Measurements from ENCODE around the gene TFPT.

TFPT gene

GRCh38 chr19:54095136-54095858, 20.2 kb downstream of the TFPT start:
- no peak for DNase-seq (ENCODE audit: low read depth)
- peak overlapping the region; percentile 16 for H3K4me3 ChIP-seq (ENCODE audit: low read length)
- TF ChIP-seq CTCF (IDR thresholded peaks at IDR 0.05; ENCODE audit: insufficient read depth, low read depth, low read length, missing control alignments), result no peak

DNA sequence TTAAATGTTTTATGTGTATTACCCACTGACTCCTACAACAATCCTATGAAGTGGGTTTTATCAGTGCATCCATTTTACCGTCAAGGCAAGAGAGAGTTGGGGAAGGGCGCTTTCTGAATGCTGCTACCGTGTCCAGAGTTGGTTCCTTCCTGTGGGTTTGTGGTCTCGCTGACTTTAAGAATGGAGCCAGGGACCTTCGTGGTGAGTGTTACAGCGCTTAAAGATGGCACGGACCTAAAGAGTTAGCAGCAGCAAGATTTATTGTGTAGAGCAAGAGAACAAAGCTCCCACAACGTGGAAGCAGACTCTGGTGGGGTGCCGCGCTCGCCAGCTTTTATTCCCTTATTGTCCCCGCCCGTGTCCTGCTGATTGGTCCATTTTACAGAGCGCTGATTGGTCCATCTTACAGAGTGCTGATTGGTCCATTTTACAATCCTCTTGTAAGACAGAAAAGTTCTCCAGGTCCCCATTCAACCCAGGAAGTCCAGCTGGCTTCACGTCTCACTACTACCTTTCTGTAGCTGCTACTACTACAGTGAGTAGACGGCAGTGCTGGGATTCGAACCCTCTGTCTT, 20.9 kb downstream of the TFPT start:
- no peak overlapping the region for H3K4me3 ChIP-seq (ENCODE audit: low read length)
- no peak for DNase-seq (ENCODE audit: low read depth)
- no peak for TF ChIP-seq CTCF (IDR thresholded peaks at IDR 0.05; ENCODE audit: insufficient read depth, low read depth, low read length, missing control alignments)

GRCh38 chr19:54084410-54084809, 31.0 kb downstream of the TFPT start:
- no peak overlapping the region for H3K4me3 ChIP-seq (ENCODE audit: low read length)
- no peak for TF ChIP-seq CTCF (IDR thresholded peaks at IDR 0.05; ENCODE audit: insufficient read depth, low read depth, low read length, missing control alignments)
- DNase-seq (ENCODE audit: low read depth), result no peak

DNA sequence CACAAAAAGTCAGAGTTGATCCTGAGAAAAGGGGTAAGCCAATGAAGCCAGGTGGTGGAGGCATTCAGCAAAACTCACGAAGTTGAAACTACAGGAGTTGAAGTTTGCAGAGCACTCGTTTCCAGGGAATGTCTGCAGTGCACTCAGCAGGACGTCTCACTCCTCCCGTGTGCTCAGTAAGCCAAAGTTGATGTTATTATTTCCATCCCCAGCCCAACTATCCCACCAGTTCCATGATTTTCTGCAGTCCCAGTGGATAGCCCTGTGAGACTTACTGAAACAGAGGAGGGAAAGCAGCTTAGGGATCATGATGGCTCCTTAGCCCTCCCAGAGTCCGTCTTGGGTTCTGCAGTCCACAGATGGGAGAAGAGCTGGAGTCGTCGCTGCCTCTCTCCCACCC, 34.4 kb downstream of the TFPT start, which contains the start of gene TARM1:
Gene TARM1, minus strand, starts transcription at position 334 of the 400 bp plus-strand sequence. Its CDS starts 25 bp downstream, at position 309.
- TF ChIP-seq CTCF (IDR thresholded peaks at IDR 0.05; ENCODE audit: insufficient read depth, low read depth, low read length, missing control alignments), result no peak
- no peak for DNase-seq (ENCODE audit: low read depth)
- H3K4me3 ChIP-seq (ENCODE audit: low read length), result no peak within 1 kb of the TSS

DNA sequence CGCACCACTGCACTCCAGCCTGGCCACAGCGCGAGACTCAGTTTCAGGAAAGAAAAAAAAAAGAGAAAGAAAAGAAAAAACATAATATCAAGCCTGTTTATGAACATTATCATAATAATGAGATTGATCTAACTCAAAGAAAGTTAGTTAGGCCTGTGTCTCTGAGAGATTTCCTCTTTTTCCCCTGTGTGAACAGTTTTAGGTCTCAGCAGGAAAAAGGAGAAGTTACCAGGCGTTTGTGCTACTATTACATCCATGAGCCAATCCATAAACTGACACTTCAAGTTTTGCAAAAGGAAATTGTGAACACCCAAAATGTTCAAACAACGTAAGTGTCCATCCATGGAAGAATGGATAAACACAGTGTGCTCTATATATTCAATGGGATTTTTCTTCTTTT, 38.1 kb downstream of the TFPT start:
- DNase-seq (ENCODE audit: low read depth), result no peak
- TF ChIP-seq CTCF (IDR thresholded peaks at IDR 0.05; ENCODE audit: insufficient read depth, low read depth, low read length, missing control alignments), result no peak
- H3K4me3 ChIP-seq (ENCODE audit: low read length), result no peak overlapping the region

DNA sequence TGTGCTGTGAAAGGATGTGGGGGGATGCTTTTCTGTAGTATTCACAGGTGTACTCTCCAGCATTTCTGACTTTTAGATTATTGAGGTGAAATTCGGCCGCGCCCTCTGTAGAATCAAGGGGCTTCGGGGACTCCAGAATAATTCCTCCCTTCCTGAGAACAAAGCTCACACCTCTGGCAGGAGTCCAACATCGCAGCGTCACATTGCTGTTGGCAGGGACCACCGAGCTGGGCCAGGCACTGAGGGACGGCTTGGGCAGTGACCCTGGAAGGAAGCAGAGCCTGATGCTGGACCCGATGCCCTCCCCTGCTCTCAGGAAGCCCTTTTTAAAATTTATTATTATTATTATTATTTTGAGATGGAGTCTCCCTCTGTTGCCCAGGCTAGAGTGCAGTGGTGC, 40.6 kb downstream of the TFPT start:
- H3K4me3 ChIP-seq (ENCODE audit: low read length), result no peak overlapping the region
- no peak for TF ChIP-seq CTCF (IDR thresholded peaks at IDR 0.05; ENCODE audit: insufficient read depth, low read depth, low read length, missing control alignments)
- DNase-seq (ENCODE audit: low read depth), result no peak

DNA sequence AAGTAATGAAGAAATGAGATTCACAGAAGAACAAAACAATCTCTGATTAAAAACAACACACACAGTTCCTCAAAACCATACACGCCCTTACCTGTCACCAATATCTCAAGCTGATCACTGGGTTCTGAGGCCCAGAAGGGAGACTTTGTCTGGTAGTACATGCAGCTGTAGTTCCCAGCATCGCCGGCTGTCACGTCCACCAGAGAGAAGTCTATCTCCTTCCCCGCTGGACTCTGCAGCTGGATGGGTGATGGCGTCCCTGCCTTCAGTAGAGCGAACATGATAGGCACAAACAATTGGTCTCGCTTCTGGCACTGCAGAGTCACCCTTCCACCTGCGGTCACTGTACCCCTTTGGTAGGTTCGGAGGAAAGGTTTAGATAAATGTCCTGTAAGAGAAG, 41.6 kb downstream of the TFPT start:
- no peak overlapping the region for H3K4me3 ChIP-seq (ENCODE audit: low read length)
- no peak for TF ChIP-seq CTCF (IDR thresholded peaks at IDR 0.05; ENCODE audit: insufficient read depth, low read depth, low read length, missing control alignments)
- DNase-seq (ENCODE audit: low read depth), result no peak

Measured in epithelial cell of esophagus (primary cell).